A673 (cell line): ENCODE results near the gene BTBD2.

Source experiments
- EZH2 ChIP-seq: fragments of 200-600 bp; sonication (generic); IDR thresholded peaks from 2 replicates; pipeline ENCODE4 v1.6.1; 2017; ENCODE audit warnings: borderline replicate concordance, low read depth, mild to moderate bottlenecking, mixed read lengths, antibody characterized with exemption, low read length; ENCODE audit not compliant: poor library complexity, severe bottlenecking
- TF ChIP-seq, protein P1 (sequence below): fragments of 300-800, 200-600 bp; sonication (generic); conservative IDR thresholded peaks from 2 replicates; pipeline ENCODE4 v1.5.1; 2017; ENCODE audit warnings: low read depth, mild to moderate bottlenecking, antibody characterized with exemption, low read length, moderate library complexity, mixed read lengths

DNA sequence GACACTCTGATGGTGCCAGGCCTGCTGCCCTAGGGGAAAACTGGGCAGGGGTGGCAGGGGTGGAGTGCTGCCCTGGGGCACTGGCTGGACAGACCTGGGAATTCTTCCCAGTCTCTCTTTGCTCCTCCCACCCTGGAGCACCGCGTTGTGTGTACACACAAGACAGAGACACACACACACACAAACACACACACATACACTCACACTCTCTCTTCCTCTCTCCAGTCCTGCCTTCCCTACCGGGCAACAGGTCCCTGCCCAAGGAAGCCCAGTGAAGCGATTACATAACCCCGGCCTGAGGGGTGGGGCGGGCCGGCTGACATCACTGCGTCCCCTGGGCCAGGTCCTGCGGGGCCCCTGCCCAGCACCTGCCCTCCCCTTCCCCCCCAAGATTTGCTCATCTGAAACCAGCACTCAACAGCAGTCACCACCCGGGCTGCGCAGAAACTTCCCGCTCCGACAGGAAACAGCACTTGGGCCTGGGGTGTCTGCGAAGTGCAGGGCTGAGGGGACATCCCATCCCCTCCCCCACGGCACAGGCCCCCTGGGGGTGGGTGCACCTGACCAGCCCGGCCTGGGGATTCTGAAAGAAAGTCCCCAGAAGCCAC, 34.3 kb upstream of the BTBD2 start:
- TF ChIP-seq, protein P1, sequence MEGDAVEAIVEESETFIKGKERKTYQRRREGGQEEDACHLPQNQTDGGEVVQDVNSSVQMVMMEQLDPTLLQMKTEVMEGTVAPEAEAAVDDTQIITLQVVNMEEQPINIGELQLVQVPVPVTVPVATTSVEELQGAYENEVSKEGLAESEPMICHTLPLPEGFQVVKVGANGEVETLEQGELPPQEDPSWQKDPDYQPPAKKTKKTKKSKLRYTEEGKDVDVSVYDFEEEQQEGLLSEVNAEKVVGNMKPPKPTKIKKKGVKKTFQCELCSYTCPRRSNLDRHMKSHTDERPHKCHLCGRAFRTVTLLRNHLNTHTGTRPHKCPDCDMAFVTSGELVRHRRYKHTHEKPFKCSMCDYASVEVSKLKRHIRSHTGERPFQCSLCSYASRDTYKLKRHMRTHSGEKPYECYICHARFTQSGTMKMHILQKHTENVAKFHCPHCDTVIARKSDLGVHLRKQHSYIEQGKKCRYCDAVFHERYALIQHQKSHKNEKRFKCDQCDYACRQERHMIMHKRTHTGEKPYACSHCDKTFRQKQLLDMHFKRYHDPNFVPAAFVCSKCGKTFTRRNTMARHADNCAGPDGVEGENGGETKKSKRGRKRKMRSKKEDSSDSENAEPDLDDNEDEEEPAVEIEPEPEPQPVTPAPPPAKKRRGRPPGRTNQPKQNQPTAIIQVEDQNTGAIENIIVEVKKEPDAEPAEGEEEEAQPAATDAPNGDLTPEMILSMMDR: no peak
- TF ChIP-seq EZH2: no peak
